GM21360 (cell line): ENCODE results near the gene TTC12.

Source experiments
- ATAC-seq: cut with Tn5 transposase; IDR thresholded peaks from one replicate; pipeline ENCODE4 v1.9.1; 2021; ENCODE audit warnings: mild to moderate bottlenecking, moderate library complexity; ENCODE audit not compliant: unreplicated experiment

TTC12 gene

GRCh38 chr11:113373306-113373705, 58.9 kb downstream of the TTC12 start:
- ATAC-seq: no peak

- no peak for ATAC-seq
Observed at GRCh38 chr11:113373981-113374560, 59.7 kb downstream of the TTC12 start.

GRCh38 chr11:113375402-113375801, 61.0 kb downstream of the TTC12 start:
- no peak for ATAC-seq

GRCh38 chr11:113376156-113376555, 61.8 kb downstream of the TTC12 start:
- no peak for ATAC-seq

- ATAC-seq: no peak
Observed at GRCh38 chr11:113377681-113378412, 63.5 kb downstream of the TTC12 start.

GRCh38 chr11:113378692-113379091, 64.3 kb downstream of the TTC12 start:
- ATAC-seq: no peak

GRCh38 chr11:113382121-113382520, 67.7 kb downstream of the TTC12 start:
- no peak for ATAC-seq

GRCh38 chr11:113384551-113384950, 70.2 kb downstream of the TTC12 start:
- ATAC-seq: no peak

- ATAC-seq: no peak
Observed at GRCh38 chr11:113385749-113386148, 71.4 kb downstream of the TTC12 start.

- ATAC-seq: no peak
Observed at GRCh38 chr11:113386866-113387265, 72.5 kb downstream of the TTC12 start.

GRCh38 chr11:113387605-113388211, 73.3 kb downstream of the TTC12 start, which contains the start of gene ANKK1:
TSS of gene ANKK1 (plus strand) at chr11:113387779. CDS start at chr11:113387885, 106 bp downstream.
- no peak for ATAC-seq

GRCh38 chr11:113389272-113389671, 74.9 kb downstream of the TTC12 start:
- no peak for ATAC-seq

- no peak for ATAC-seq
Observed at GRCh38 chr11:113392236-113392921, 78.0 kb downstream of the TTC12 start.

GRCh38 chr11:113393501-113393985, 79.2 kb downstream of the TTC12 start:
- ATAC-seq: no peak

GRCh38 chr11:113394919-113395318, 80.5 kb downstream of the TTC12 start:
- no peak for ATAC-seq

GRCh38 chr11:113395782-113396336, 81.5 kb downstream of the TTC12 start:
- no peak for ATAC-seq

GRCh38 chr11:113396690-113397089, 82.3 kb downstream of the TTC12 start:
- no peak for ATAC-seq

- no peak for ATAC-seq
Observed at GRCh38 chr11:113397212-113397611, 82.8 kb downstream of the TTC12 start.

- ATAC-seq: no peak
Observed at GRCh38 chr11:113397821-113398220, 83.4 kb downstream of the TTC12 start.

- ATAC-seq: no peak
Observed at GRCh38 chr11:113398669-113399430, 84.5 kb downstream of the TTC12 start.
